Liver (tissue), 9 donors: Measurements from ENCODE around the gene ZKSCAN8. TPM values are rescaled to one million over a fixed set of nuclear protein-coding genes. Genes with fewer than 3 reads are reported as not detected.
A peak's percentile ranks its signal among the peaks of the same experiment; 100 is the strongest.

Experiments
- DNase-seq: peaks from one replicate; pipeline ENCODE4 v3.0.0-alpha.2; 2017; ENCODE audit warnings: low spot score
- H3K27ac ChIP-seq, 2 donors: one replicate each; pipeline ENCODE4 v1.7.0; 2013; ENCODE audit warnings: inconsistent platforms in 2 of 2, low read length in 2 of 2, control low read depth in 1 of 2, low read depth in 1 of 2, mild to moderate bottlenecking in 1 of 2
- H3K27me3 ChIP-seq, 4 donors: one replicate each; pipeline versions ENCODE4 v1.6.1 to v1.7.0; 2013; ENCODE audit warnings: low read length in 3 of 4, inconsistent platforms in 1 of 4, mild to moderate bottlenecking in 1 of 4, moderate library complexity in 1 of 4; ENCODE audit not compliant: control insufficient read depth in 4 of 4, insufficient read depth in 4 of 4
- H3K36me3 ChIP-seq, 4 donors: one replicate each; pipeline versions ENCODE4 v1.6.1 to v1.7.0; 2013; ENCODE audit warnings: low read length in 3 of 4, mild to moderate bottlenecking in 3 of 4, low read depth in 1 of 4, moderate library complexity in 1 of 4; ENCODE audit not compliant: control insufficient read depth in 4 of 4, insufficient read depth in 3 of 4
- H3K4me1 ChIP-seq, 4 donors: one replicate each; pipeline versions ENCODE4 v1.6.1 to v1.7.0; 2013; ENCODE audit warnings: low read length in 3 of 4, mild to moderate bottlenecking in 3 of 4, moderate library complexity in 1 of 4; ENCODE audit not compliant: control insufficient read depth in 4 of 4, insufficient read depth in 4 of 4
- H3K4me3 ChIP-seq, 3 donors: one replicate each; pipeline versions ENCODE4 v1.6.1 to v1.7.0; 2013; ENCODE audit warnings: low read length in 3 of 3, control low read depth in 1 of 3, low read depth in 1 of 3, mild to moderate bottlenecking in 1 of 3
- H3K9ac ChIP-seq, 2 donors: one replicate each; pipeline ENCODE4 v1.7.0; 2013; ENCODE audit warnings: low read length in 2 of 2, mild to moderate bottlenecking in 2 of 2, moderate library complexity in 2 of 2, control low read depth in 1 of 2, low read depth in 1 of 2
- H3K9me3 ChIP-seq, 4 donors: one replicate each; pipeline versions ENCODE4 v1.6.1 to v1.7.0; 2013; ENCODE audit warnings: low read length in 3 of 4; ENCODE audit not compliant: control insufficient read depth in 4 of 4
- ATF3 ChIP-seq: IDR thresholded peaks from 2 replicates; pipeline ENCODE4 v1.6.1; 2016; ENCODE audit warnings: antibody characterized with exemption
- CTCF ChIP-seq: fragments of 150-350 bp; IDR thresholded peaks from 2 replicates; pipeline ENCODE4 v1.5.1; 2017; ENCODE audit warnings: improper control_type of control experiment, low read depth, low read length; ENCODE audit not compliant: missing input control
- EGR1 ChIP-seq, 2 donors: IDR thresholded peaks; 2 replicates each; pipeline ENCODE4 v1.6.1; 2016 to 2018; ENCODE audit warnings: antibody characterized with exemption in 2 of 2, low read depth in 2 of 2
- FOXA2 ChIP-seq: IDR thresholded peaks from 2 replicates; pipeline ENCODE4 v1.6.1; 2016; ENCODE audit warnings: antibody characterized with exemption
- GABPA ChIP-seq, 2 donors: IDR thresholded peaks in 1 of 2; conservative IDR thresholded peaks in 1 of 2; 2 replicates each; pipeline ENCODE4 v1.6.1; 2016; ENCODE audit warnings: antibody characterized with exemption in 2 of 2, mild to moderate bottlenecking in 1 of 2, moderate library complexity in 1 of 2
- HNF4A ChIP-seq, 2 donors: conservative IDR thresholded peaks; 2 replicates each; pipeline ENCODE4 v1.6.1; 2016; ENCODE audit warnings: antibody characterized with exemption in 2 of 2, mild to moderate bottlenecking in 2 of 2
- HNF4G ChIP-seq: IDR thresholded peaks from 2 replicates; pipeline ENCODE4 v1.6.1; 2016; ENCODE audit warnings: antibody characterized with exemption
- JUND ChIP-seq, 2 donors: IDR thresholded peaks; 2 replicates each; pipeline ENCODE4 v1.6.1; 2016; ENCODE audit warnings: antibody characterized with exemption in 2 of 2
- MAX ChIP-seq: IDR thresholded peaks from 2 replicates; pipeline ENCODE4 v1.6.1; 2016; ENCODE audit warnings: antibody characterized with exemption
- NR2F2 ChIP-seq: IDR thresholded peaks from 2 replicates; pipeline ENCODE4 v1.6.1; 2016; ENCODE audit warnings: antibody characterized with exemption
- RAD21 ChIP-seq, 2 donors: IDR thresholded peaks; 2 replicates each; pipeline ENCODE4 v1.6.1; 2016; ENCODE audit warnings: antibody characterized with exemption in 2 of 2, mild to moderate bottlenecking in 2 of 2
- REST ChIP-seq: IDR thresholded peaks from 2 replicates; pipeline ENCODE4 v1.6.1; 2016; ENCODE audit warnings: antibody characterized with exemption, mild to moderate bottlenecking
- RXRA ChIP-seq, 2 donors: IDR thresholded peaks; 2 replicates each; pipeline ENCODE4 v1.6.1; 2017 to 2018; ENCODE audit warnings: antibody characterized with exemption in 2 of 2, mild to moderate bottlenecking in 1 of 2
- SP1 ChIP-seq: IDR thresholded peaks from 2 replicates; pipeline ENCODE4 v1.6.1; 2018; ENCODE audit warnings: antibody characterized with exemption, mild to moderate bottlenecking
- TAF1 ChIP-seq: conservative IDR thresholded peaks from 2 replicates; pipeline ENCODE4 v1.6.1; 2016; ENCODE audit warnings: antibody characterized with exemption, mild to moderate bottlenecking
- YY1 ChIP-seq: IDR thresholded peaks from 2 replicates; pipeline ENCODE4 v1.6.1; 2016; ENCODE audit warnings: antibody characterized with exemption, mild to moderate bottlenecking
- ZBTB33 ChIP-seq: IDR thresholded peaks from 2 replicates; pipeline ENCODE4 v1.6.1; 2016; ENCODE audit warnings: antibody characterized with exemption
- WGBS: extraction: QIAGEN DNeasy Blood & Tissue Kit; methylation state at CpG from one replicate; pipeline ENCODE4 v1.1.7; 2013; 5-methylcytosine and 5-hydroxymethylcytosine counted together
- polyA plus RNA-seq, 2 donors: library from polyadenylated mRNA; stranded (reverse) in 1 of 2; unstranded in 1 of 2; fragments of 200-250 nt in 1 of 2; fragments of >200 nt in 1 of 2; fragmentation: Nextera tagmentation in 1 of 2; extraction: Ambion mirVana in 1 of 2; gene quantifications; one replicate each; pipeline versions ENCODE4 v1.2.1 to v1.2.3, GENCODE V29; 2013 to 2015
- total RNA-seq, 2 donors: library from RNA; depleted of rRNA; stranded (reverse); fragments of >200 nt; gene quantifications; one replicate each; pipeline ENCODE4 v1.2.3, GENCODE V29; 2014
- donor health status: healthy.
- donor health status: healthy.
- donor health status: healthy.
- donor health status: healthy.
- donor health status: healthy.

Gene ZKSCAN8
- total and polyA plus RNA-seq, 4 donors, result 2.4 to 13.4 (median 6.8) TPM

- WGBS, result 61% methylated on average over 3 of the region's 3 CpGs
- Histone ChIP-seq H3K9ac (no peak overlapping the region), H3K4me3 (no peak overlapping the region), H3K27me3 (no peaks in the 10 kb centered on the region), H3K9me3 (no peaks in the 10 kb centered on the region), H3K27ac (no peak overlapping the region), H3K4me1 (peaks cover 0 to 27% (median 14%) of the 10 kb centered on the region in 4 donors), H3K36me3 (peaks cover 0 to 8% (median 2%) of the 10 kb centered on the region in 4 donors)
- TF ChIP-seq ZBTB33 (no peak), RAD21 (IDR thresholded peaks at IDR 0.05) (peak; percentile 68 to 71), SP1 (no peak), MAX (no peak), TAF1 (no peak), FOXA2 (no peak), RXRA (IDR thresholded peaks at IDR 0.05) (no peak), EGR1 (IDR thresholded peaks at IDR 0.05; ENCODE audit: low read depth in 2 of 2) (no peak), GABPA (IDR thresholded peaks at IDR 0.05 in 1 of 2, conservative IDR thresholded peaks at IDR 0.05 in 1 of 2) (no peak), REST (no peak), NR2F2 (no peak), ATF3 (no peak), CTCF (peak; percentile 18), HNF4A (conservative IDR thresholded peaks at IDR 0.05) (no peak)
- DNase-seq, result no peak
These were observed 7.7 kb upstream of the ZKSCAN8 start for GRCh38 chr6:28134015-28134414.

- TF ChIP-seq EGR1 (IDR thresholded peaks at IDR 0.05; ENCODE audit: low read depth in 2 of 2), result no peak
- no peak for TF ChIP-seq JUND (IDR thresholded peaks at IDR 0.05)
- no peak for TF ChIP-seq RAD21 (IDR thresholded peaks at IDR 0.05)
- no peak for TF ChIP-seq FOXA2
- no peak for TF ChIP-seq HNF4G
- TF ChIP-seq YY1, result no peak
- TF ChIP-seq ZBTB33, result no peak
- Histone ChIP-seq H3K4me3 (no peak overlapping the region), H3K4me1 (peaks cover 0 to 27% (median 14%) of the 10 kb centered on the region in 4 donors), H3K36me3 (peaks cover 0 to 2% (median under 1%) of the 10 kb centered on the region in 4 donors), H3K27me3 (no peaks in the 10 kb centered on the region), H3K9me3 (no peaks in the 10 kb centered on the region), H3K9ac (no peak overlapping the region), H3K27ac (no peak overlapping the region)
- DNase-seq, result no peak
- WGBS, result 60% methylated on average over 1 of the region's 1 CpG
These were observed 7.0 kb upstream of the ZKSCAN8 start for GRCh38 chr6:28134716-28135115.
